HepG2 (cell line): ENCODE measurements around the gene CBX5. TPM values are rescaled to one million over a fixed set of nuclear protein-coding genes. Genes with fewer than 3 reads are reported as not detected.
A peak's percentile ranks its signal among the peaks of the same experiment; 100 is the strongest.

Experiments used
- ATM ChIP-seq: fragments of 450-650 bp; IDR thresholded peaks from 2 replicates; pipeline ENCODE4 v1.7.1; 2017; ENCODE audit warnings: mild to moderate bottlenecking, borderline replicate concordance
- CC2D1A ChIP-seq: sonication (generic); formaldehyde crosslinking; IDR thresholded peaks from 2 replicates; pipeline ENCODE4 v1.8.1; 2023; ENCODE audit warnings: mild to moderate bottlenecking, missing genetic modification reagents
- GABPB1 ChIP-seq: IDR thresholded peaks from 2 replicates; pipeline ENCODE4 v1.6.1; 2016; ENCODE audit warnings: mild to moderate bottlenecking, missing genetic modification reagents, moderate library complexity, missing compliant biosample characterization
- GATAD1 ChIP-seq: IDR thresholded peaks from 2 replicates; pipeline ENCODE4 v1.6.1; 2016; ENCODE audit warnings: missing genetic modification reagents, missing compliant biosample characterization
- KAT7 ChIP-seq: IDR thresholded peaks from 2 replicates; pipeline ENCODE4 v1.6.1; 2018; ENCODE audit warnings: borderline replicate concordance, missing compliant biosample characterization
- KAT8 ChIP-seq: IDR thresholded peaks from 2 replicates; pipeline ENCODE4 v1.6.1; 2016; ENCODE audit warnings: missing genetic modification reagents, missing compliant biosample characterization
- KDM5B ChIP-seq: sonication (generic); formaldehyde crosslinking; IDR thresholded peaks from 2 replicates; pipeline ENCODE4 v1.4.0; 2020; ENCODE audit warnings: missing genetic modification reagents, mild to moderate bottlenecking, borderline replicate concordance
- MAF1 ChIP-seq: sonication (generic); formaldehyde crosslinking; IDR thresholded peaks from 2 replicates; pipeline ENCODE4 v1.5.0; 2020; ENCODE audit warnings: missing genetic modification reagents, borderline replicate concordance
- MXI1 ChIP-seq: IDR thresholded peaks from 3 replicates; pipeline ENCODE4 v1.6.1; 2012; ENCODE audit warnings: low read depth, low read length, inconsistent platforms, borderline replicate concordance
- NFIC ChIP-seq: IDR thresholded peaks from 2 replicates; pipeline ENCODE4 v1.6.1; 2012; ENCODE audit warnings: mild to moderate bottlenecking, low read length, inconsistent platforms
- PAWR ChIP-seq: sonication (generic); formaldehyde crosslinking; IDR thresholded peaks from 2 replicates; pipeline ENCODE4 v1.4.0; 2020; ENCODE audit warnings: missing genetic modification reagents, mild to moderate bottlenecking, borderline replicate concordance
- PRMT3 ChIP-seq: sonication (generic); formaldehyde crosslinking; IDR thresholded peaks from 2 replicates; pipeline ENCODE4 v1.8.1; 2022; ENCODE audit warnings: low read depth, mild to moderate bottlenecking, moderate library complexity, missing genetic modification reagents, borderline replicate concordance
- RFXANK ChIP-seq: IDR thresholded peaks from 2 replicates; pipeline ENCODE4 v1.6.1; 2016
- SNRNP70 ChIP-seq: fragments of 200-400 bp; formaldehyde crosslinking; IDR thresholded peaks from 2 replicates; pipeline ENCODE4 v1.6.1; 2017; ENCODE audit warnings: mild to moderate bottlenecking, low read depth, low read length, moderate library complexity
- SP5 ChIP-seq: IDR thresholded peaks from 2 replicates; pipeline ENCODE4 v1.6.1; 2016; ENCODE audit warnings: low read depth, borderline replicate concordance
- STAT5B ChIP-seq: sonication (generic); formaldehyde crosslinking; IDR thresholded peaks from 2 replicates; pipeline ENCODE4 v1.4.0; 2020; ENCODE audit warnings: missing genetic modification reagents
- TEAD2 ChIP-seq: sonication (generic); formaldehyde crosslinking; IDR thresholded peaks from 2 replicates; pipeline ENCODE4 v1.9.0; 2021; ENCODE audit warnings: missing genetic modification reagents
- YY1 ChIP-seq: IDR thresholded peaks from 2 replicates; pipeline ENCODE4 v1.6.1; 2011; ENCODE audit warnings: low read length, low read depth, moderate library complexity, mild to moderate bottlenecking; ENCODE audit not compliant: insufficient read depth, insufficient replicate concordance
- ZBTB21 ChIP-seq: sonication (generic); formaldehyde crosslinking; IDR thresholded peaks from 2 replicates; pipeline ENCODE4 v1.4.0; 2020; ENCODE audit warnings: missing genetic modification reagents
- ZBTB3 ChIP-seq: sonication (generic); formaldehyde crosslinking; IDR thresholded peaks from 2 replicates; pipeline ENCODE4 v1.4.0; 2020; ENCODE audit warnings: low read depth, mild to moderate bottlenecking, moderate library complexity, missing genetic modification reagents, borderline replicate concordance
- ZFP82 ChIP-seq: sonication (generic); formaldehyde crosslinking; IDR thresholded peaks from 2 replicates; pipeline ENCODE4 v1.5.1; 2020; ENCODE audit warnings: mild to moderate bottlenecking, missing genetic modification reagents, borderline replicate concordance
- ZNF232 ChIP-seq: sonication (generic); formaldehyde crosslinking; IDR thresholded peaks from 2 replicates; pipeline ENCODE4 v1.4.0; 2020; ENCODE audit warnings: missing genetic modification reagents, borderline replicate concordance
- ZNF274 ChIP-seq: sonication (generic); formaldehyde crosslinking; IDR thresholded peaks from 2 replicates; pipeline ENCODE4 v1.5.1; 2020; ENCODE audit warnings: mild to moderate bottlenecking, missing genetic modification reagents
- ZNF468 ChIP-seq: sonication (generic); formaldehyde crosslinking; IDR thresholded peaks from 2 replicates; pipeline ENCODE4 v1.8.0; 2022; ENCODE audit warnings: mild to moderate bottlenecking, moderate library complexity, missing genetic modification reagents
- ZNF569 ChIP-seq: sonication (generic); formaldehyde crosslinking; IDR thresholded peaks from 2 replicates; pipeline ENCODE4 v1.5.0; 2020; ENCODE audit warnings: mild to moderate bottlenecking, missing genetic modification reagents, moderate library complexity, borderline replicate concordance
- ZNF841 ChIP-seq: sonication (generic); formaldehyde crosslinking; IDR thresholded peaks from 2 replicates; pipeline ENCODE4 v1.8.1; 2023; ENCODE audit warnings: missing genetic modification reagents, borderline replicate concordance
- ZSCAN30 ChIP-seq: sonication (generic); formaldehyde crosslinking; IDR thresholded peaks from 2 replicates; pipeline ENCODE4 v1.5.0; 2020; ENCODE audit warnings: mild to moderate bottlenecking, missing genetic modification reagents
- polyA plus RNA-seq, 8 experiments: library from polyadenylated mRNA; depleted of rRNA in 3 of 8; stranded (reverse) in 7 of 8; unstranded in 1 of 8; fragments of >200 nt; fragmentation: Illumina TruSeq in 4 of 8; extraction: Trizol in 4 of 8; gene quantifications; 2 replicates each; pipeline versions ENCODE4 v1.2.1 to v1.2.3, GENCODE V29; 2011 to 2016; ENCODE audit warnings: low read depth in 4 of 8, missing spikeins in 1 of 8, mixed read lengths in 1 of 8; ENCODE audit not compliant: insufficient read depth in 1 of 8
- total RNA-seq, 5 experiments: library from RNA; depleted of rRNA; stranded (reverse); fragments of >200 nt; fragmentation: Illumina TruSeq; extraction: Trizol; gene quantifications; 2 replicates each; pipeline ENCODE4 v1.2.3, GENCODE V29; 2016; ENCODE audit warnings: low read depth in 1 of 5
- TF ChIP-seq, protein P1 (sequence below): sonication (generic); formaldehyde crosslinking; IDR thresholded peaks from 2 replicates; pipeline ENCODE4 v1.8.0; 2022; ENCODE audit warnings: mild to moderate bottlenecking, missing genetic modification reagents, moderate library complexity
- TF ChIP-seq, protein P2 (sequence below): sonication (generic); formaldehyde crosslinking; IDR thresholded peaks from 2 replicates; pipeline ENCODE4 v1.5.0; 2020; ENCODE audit warnings: missing genetic modification reagents, mild to moderate bottlenecking, borderline replicate concordance
- TF ChIP-seq, protein P3 (sequence below): sonication (generic); formaldehyde crosslinking; IDR thresholded peaks from 2 replicates; pipeline ENCODE4 v1.5.1; 2020; ENCODE audit warnings: missing genetic modification reagents, mild to moderate bottlenecking, borderline replicate concordance

Gene CBX5
- total and polyA plus RNA-seq, 2 of the 13 experiments (the other 11 are each of a cell fraction or from before 2014, with no cell fraction given), result 16.0 to 22.2 TPM

DNA sequence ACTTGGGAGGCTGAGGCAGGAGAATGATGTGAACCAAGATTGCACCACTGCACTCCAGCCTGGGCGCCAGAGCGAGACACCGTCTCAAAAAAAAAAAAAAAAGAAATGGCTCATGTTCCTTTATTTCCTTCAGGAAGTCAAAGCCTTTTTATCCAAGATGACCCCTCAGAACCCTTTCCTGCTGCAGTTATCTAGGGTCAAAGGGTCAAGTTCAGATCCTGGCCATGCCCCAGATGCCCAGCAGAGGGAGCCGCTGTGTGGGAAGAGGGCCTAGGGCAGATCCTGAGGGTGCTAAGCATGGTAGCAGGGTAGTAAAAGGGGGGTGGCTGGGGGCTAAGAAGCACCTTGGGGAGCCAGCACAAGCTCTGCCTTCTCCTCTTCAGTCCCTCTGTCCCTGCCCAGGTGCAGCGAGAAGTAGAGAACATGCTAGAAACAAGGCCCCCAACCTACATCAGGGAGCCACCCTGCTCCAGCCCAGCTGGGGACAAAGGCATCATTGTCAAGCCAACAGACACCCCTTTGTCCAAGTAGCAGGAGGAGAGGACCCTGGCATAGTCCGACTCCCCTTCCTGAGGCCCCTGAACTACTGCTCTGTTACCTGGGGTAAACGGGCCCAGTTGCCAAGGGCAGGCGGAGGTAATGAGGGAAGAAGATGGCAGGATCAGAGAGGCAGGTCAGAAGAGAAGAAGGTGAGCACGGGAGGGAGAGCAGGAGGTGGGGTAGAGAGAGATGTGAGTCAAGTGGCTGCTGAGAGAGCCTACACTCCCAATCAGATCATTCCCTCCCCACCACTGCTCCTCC lies 14.4 kb upstream of the CBX5 start (continued):
- TF ChIP-seq PRMT3 (CRISPR knock-in tag), result no peak
- no peak for TF ChIP-seq ZSCAN30
- TF ChIP-seq, protein P1, sequence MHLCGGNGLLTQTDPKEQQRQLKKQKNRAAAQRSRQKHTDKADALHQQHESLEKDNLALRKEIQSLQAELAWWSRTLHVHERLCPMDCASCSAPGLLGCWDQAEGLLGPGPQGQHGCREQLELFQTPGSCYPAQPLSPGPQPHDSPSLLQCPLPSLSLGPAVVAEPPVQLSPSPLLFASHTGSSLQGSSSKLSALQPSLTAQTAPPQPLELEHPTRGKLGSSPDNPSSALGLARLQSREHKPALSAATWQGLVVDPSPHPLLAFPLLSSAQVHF (CRISPR knock-in tag), result no peak
- TF ChIP-seq ZNF274 (CRISPR knock-in tag), result 0 out of 2 replicates have a peak, but pooled peaks have one; percentile 45
- peak; percentile 40; the same call in 1 of the 3 replicates for TF ChIP-seq MXI1
- TF ChIP-seq KAT8 (CRISPR knock-in tag), result no peak
- TF ChIP-seq MAF1 (CRISPR knock-in tag), result no peak
- no peak for TF ChIP-seq ZNF232
- TF ChIP-seq NFIC, result no peak
- TF ChIP-seq SNRNP70, result no peak
- TF ChIP-seq ZBTB3, result no peak
- TF ChIP-seq, protein P2, sequence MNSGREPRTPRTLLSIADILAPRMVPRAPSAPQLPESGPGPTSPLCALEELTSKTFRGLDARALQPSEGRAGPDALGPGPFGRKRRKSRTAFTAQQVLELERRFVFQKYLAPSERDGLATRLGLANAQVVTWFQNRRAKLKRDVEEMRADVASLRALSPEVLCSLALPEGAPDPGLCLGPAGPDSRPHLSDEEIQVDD, result no peak
- TF ChIP-seq ZFP82 (CRISPR knock-in tag), result 0 out of 2 replicates have a peak, but pooled peaks have one; percentile 26
- peak; percentile 79; the same call in 1 of the 2 replicates for TF ChIP-seq KDM5B (CRISPR knock-in tag)
- TF ChIP-seq ZNF841, result no peak
- TF ChIP-seq ZNF569, result no peak
- peak; percentile 38; the same call in 1 of the 2 replicates for TF ChIP-seq KAT7 (CRISPR knock-in tag)
- TF ChIP-seq ATM, result no peak
- TF ChIP-seq CC2D1A, result no peak
- TF ChIP-seq TEAD2 (CRISPR knock-in tag), result no peak
- TF ChIP-seq SP5, result no peak; the same call in 1 of the 2 replicates
- no peak for TF ChIP-seq GABPB1
- TF ChIP-seq, protein P3, sequence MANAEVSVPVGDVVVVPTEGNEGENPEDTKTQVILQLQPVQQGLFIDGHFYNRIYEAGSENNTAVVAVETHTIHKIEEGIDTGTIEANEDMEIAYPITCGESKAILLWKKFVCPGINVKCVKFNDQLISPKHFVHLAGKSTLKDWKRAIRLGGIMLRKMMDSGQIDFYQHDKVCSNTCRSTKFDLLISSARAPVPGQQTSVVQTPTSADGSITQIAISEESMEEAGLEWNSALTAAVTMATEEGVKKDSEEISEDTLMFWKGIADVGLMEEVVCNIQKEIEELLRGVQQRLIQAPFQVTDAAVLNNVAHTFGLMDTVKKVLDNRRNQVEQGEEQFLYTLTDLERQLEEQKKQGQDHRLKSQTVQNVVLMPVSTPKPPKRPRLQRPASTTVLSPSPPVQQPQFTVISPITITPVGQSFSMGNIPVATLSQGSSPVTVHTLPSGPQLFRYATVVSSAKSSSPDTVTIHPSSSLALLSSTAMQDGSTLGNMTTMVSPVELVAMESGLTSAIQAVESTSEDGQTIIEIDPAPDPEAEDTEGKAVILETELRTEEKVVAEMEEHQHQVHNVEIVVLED, result peak; percentile 40; the same call in 1 of the 2 replicates
- TF ChIP-seq ZNF468 (CRISPR knock-in tag), result no peak
- no peak; the same call in 1 of the 2 replicates for TF ChIP-seq RFXANK (CRISPR knock-in tag)
- TF ChIP-seq STAT5B, result no peak
- peak; percentile 37; the same call in 1 of the 2 replicates for TF ChIP-seq GATAD1 (CRISPR knock-in tag)
- no peak for TF ChIP-seq ZBTB21 (CRISPR knock-in tag)
- peak; percentile 61 for TF ChIP-seq YY1
- TF ChIP-seq PAWR (CRISPR knock-in tag), result no peak
